ENCODE measurements around the gene GSN. TPM values are rescaled to one million over a fixed set of nuclear protein-coding genes. Genes with fewer than 3 reads are reported as not detected.

The GSN gene
- total RNA-seq, 3 donors from 2014 or later = 1.3 to 2.0 (median 1.9) TPM

DNA sequence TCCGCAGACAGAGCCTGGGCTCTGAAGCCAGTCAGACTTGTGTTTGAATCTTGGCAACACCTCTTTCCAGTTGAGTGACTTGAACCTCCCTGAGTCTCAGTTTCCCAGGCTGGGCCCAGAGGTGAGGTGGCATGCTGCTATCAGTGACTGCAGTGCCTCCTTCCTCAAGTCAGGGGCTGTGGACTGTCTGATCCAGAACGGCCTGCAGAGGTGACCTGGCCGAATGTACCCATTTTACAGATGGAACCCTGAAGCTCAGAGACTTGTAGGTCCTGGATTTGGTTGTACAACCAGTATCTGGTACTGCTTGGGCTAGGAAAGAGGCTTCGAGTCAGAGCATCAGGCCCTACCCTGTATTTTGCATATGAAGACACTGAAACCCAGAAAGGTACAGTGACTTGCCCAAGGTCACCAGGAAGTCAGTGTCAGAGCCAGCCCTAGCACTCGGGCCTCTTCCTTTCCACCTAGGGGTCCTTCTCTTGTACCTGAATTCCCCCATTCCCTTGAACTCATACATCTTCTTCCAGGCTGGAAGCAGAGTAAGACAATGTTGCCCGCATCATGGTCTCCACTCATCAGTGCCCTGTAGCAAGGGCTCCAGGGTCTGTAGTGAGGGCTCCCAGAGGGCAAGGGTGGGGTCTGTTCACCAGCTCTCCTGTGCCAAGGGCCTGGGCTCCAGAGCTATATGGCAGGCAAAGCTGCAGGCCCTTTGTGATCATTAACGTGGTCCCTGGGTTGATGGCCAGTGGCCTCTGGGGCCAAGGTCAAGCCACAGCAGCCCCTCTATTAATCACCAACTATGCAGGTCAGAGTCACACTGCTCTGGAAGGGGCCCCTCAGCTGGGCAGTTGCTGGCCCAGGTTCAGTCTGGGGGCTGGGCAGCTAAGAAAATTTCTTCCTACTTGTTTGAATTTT lies 28.5 kb downstream of the GSN start:
- DNase-seq (no peak), ATAC-seq (no peak)
- Mint-ChIP-seq H3K4me1 (ENCODE audit: low read depth) (peaks cover 17% of the 10 kb centered on the region), H3K4me3 (no peak overlapping the region), H3K9me3 (no peaks in the 10 kb centered on the region), H3K36me3 (ENCODE audit: insufficient read depth) (no peaks in the 10 kb centered on the region), H3K27me3 (ENCODE audit: low read depth) (peaks cover 12% of the 10 kb centered on the region)

DNA sequence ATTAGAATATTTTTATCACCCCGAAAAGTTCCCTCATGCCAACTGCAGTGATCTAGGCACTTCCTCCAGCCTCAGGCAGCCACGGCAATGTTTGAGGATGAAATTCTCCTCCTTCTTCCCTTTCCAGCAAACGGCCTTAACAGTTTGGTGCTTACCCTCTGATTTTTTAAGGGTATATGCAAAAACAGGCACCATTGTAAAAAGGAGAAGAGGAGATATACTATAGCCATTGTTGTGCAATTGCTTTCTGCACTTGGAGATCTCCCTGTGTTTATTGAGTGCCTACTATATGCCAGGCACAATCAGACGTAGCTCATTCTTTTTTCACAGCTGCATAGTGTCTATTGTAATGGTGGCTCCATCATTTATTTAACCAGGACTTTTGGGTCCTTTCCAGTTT lies 29.4 kb downstream of the GSN start:
- H3K4me3 Mint-ChIP-seq = no peak overlapping the region

DNA sequence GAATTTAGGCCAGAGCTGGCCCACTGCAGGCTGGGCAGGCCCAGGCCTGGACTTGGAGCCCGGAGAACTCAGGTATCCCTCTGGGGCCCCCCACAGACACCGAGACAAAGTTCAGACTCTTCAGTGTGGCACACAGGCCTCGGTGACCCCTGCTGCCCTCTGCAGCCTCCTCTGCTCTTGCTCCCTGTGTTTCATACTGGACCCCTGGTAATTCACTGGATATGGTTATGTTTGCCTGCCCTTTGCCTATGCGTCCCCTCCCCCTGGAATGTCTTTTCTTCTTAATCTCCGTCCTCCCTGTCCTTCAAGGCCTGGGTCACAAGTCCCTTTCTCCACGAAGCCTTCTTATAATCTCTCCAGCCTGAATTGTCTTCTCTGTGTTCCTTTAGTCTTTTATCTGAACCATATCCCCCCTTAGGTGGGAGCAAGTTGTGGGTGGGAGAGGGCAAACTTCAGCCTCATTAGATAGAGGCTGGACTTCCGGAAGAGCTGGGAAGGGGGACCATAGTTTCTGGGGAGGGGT lies 30.1 kb downstream of the GSN start:
- no peak for DNase-seq
- Mint-ChIP-seq H3K27me3 (ENCODE audit: low read depth) (peaks cover 12% of the 10 kb centered on the region), H3K4me3 (no peak overlapping the region), H3K4me1 (ENCODE audit: low read depth) (peaks cover 17% of the 10 kb centered on the region), H3K9me3 (no peaks in the 10 kb centered on the region), H3K36me3 (ENCODE audit: insufficient read depth) (no peaks in the 10 kb centered on the region)
- ATAC-seq = no peak

More for the DNA sequence above, 29.4 kb downstream of the GSN start:
- Mint-ChIP-seq H3K4me1 (ENCODE audit: low read depth) (peaks cover 17% of the 10 kb centered on the region), H3K36me3 (ENCODE audit: insufficient read depth) (no peaks in the 10 kb centered on the region), H3K27me3 (ENCODE audit: low read depth) (peaks cover 12% of the 10 kb centered on the region), H3K9me3 (no peaks in the 10 kb centered on the region)
- no peak for ATAC-seq
- DNase-seq = no peak

DNA sequence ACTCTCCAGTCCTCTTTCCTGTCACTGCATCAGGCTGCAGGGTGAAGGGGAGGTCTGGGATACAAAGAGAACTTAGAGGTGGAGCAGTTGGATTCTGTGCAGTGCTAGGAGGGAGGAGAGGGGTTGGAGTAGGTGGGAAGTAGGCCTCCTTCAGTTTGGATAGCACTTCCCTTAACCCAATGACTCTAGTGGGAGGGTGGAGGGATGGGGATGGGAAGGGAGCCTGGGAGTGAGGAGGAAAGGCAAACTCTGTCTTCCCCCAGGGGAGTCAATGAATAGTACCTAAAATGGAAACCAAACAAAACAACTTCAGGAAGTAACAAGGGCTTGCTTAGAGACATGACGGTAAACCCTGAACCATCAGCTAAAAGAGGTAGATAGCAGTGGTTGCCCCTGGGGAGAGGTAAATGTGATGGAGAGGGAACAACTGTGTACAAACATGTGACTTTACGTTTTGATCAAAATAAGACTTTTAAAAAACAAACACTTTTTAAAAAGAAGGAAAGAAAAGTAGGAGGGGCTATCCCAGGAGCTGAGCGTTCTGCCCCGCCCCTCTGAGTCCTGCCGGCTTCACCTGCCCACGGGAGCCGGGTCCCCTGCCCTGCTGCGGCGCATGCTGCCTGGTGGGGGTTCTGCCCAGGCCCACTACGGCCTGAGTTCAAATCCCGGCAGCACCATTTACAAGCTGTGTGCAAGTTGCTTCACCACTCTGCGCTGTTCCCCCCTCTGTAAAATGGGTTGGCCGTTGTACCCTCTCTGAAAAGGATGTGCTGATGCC lies 30.9 kb downstream of the GSN start:
- peak overlapping the region; percentile 66 for H3K4me3 Mint-ChIP-seq
- no peak for DNase-seq
- H3K9me3 Mint-ChIP-seq = no peaks in the 10 kb centered on the region
- peaks cover 17% of the 10 kb centered on the region for H3K4me1 Mint-ChIP-seq (ENCODE audit: low read depth)
- no peaks in the 10 kb centered on the region for H3K36me3 Mint-ChIP-seq (ENCODE audit: insufficient read depth)
- H3K27me3 Mint-ChIP-seq (ENCODE audit: low read depth) = peaks cover 12% of the 10 kb centered on the region
- ATAC-seq = peak; percentile 4 to 22

DNA sequence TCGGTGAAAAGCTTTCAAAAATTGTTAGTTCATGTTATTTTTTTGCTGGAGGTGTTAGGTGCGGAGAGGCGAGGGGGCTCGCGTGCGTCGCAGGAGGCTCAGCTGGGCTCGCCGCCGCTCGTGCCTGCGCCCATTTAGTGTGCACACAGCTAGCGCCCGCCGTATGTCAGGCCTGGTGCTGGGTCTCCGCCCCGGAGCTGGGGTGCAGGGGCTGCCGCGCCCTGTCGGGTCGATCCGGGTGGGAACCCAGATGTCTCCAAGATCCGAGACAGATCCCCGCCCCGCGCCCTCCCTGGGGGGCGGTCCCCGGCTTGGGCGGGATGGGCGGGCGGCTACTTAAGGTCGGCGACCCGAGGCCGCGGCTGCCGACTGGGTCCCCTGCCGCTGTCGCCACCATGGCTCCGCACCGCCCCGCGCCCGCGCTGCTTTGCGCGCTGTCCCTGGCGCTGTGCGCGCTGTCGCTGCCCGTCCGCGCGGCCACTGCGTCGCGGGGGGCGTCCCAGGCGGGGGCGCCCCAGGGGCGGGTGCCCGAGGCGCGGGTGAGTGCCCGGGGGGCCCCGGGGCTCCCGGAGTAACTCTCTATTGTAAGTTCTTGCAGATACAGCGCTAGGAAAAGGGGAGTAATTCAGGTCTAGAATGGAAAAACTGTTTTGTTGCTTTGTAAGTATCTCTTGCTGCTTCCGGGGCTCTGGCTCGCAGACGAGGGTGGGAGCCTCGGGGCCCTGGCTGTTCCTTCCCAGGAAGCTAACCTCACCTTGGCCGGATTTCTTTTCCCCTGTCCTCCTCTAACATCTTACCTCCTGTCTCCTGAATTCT lies 31.7 kb downstream of the GSN start:
- H3K4me3 Mint-ChIP-seq = peak overlapping the region; percentile 79
- H3K9me3 Mint-ChIP-seq = no peaks in the 10 kb centered on the region
- H3K4me1 Mint-ChIP-seq (ENCODE audit: low read depth) = peaks cover 17% of the 10 kb centered on the region
- H3K27me3 Mint-ChIP-seq (ENCODE audit: low read depth) = peaks cover 12% of the 10 kb centered on the region
- ATAC-seq (peak; percentile 78 to 83), DNase-seq (no peak)
- H3K36me3 Mint-ChIP-seq (ENCODE audit: insufficient read depth) = no peaks in the 10 kb centered on the region

DNA sequence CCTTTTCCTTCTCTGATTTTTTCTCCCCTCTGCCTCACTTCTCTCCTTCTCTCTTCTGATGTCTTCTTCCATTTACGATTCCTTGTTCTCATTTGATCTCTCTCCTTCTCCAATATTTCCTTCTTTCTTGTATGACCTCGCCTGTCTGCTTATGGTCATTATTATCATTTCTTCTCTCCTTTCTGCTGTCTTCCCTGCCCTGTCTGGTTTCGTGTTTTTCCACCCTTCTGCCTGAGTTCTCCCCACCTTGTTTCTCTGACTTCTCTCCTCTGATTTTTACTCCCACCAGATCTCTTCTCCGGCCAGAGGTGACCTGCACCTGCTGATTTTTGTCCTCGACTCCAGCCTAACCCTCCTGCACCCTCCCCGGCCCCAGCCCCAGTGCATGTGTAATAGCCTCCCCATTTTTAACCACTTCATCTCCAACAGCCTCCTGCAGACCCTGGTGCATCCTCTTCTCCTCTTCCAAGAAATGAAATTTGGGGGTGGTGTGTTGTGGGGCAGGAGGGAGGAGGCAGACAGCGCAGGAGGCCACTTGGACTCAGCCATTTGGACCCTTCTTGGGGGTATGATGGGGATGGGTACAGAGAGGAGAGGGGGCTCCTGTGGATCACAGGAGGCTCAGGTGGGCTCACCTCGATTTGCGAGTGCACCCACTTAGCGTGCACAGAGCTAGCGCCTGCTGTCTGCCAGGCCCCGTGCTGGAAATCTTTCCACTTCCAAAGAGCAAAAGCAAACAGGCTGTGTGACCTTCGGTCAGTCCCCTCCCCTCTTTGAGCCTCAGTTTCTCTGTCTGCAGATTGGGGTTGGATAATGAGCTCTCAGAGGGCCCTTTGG lies 32.5 kb downstream of the GSN start:
- Mint-ChIP-seq H3K4me1 (ENCODE audit: low read depth) (peaks cover 17% of the 10 kb centered on the region), H3K27me3 (ENCODE audit: low read depth) (peaks cover 12% of the 10 kb centered on the region), H3K36me3 (ENCODE audit: insufficient read depth) (no peaks in the 10 kb centered on the region), H3K4me3 (peak overlapping the region; percentile 79), H3K9me3 (no peaks in the 10 kb centered on the region)
- ATAC-seq (no peak), DNase-seq (no peak)

DNA sequence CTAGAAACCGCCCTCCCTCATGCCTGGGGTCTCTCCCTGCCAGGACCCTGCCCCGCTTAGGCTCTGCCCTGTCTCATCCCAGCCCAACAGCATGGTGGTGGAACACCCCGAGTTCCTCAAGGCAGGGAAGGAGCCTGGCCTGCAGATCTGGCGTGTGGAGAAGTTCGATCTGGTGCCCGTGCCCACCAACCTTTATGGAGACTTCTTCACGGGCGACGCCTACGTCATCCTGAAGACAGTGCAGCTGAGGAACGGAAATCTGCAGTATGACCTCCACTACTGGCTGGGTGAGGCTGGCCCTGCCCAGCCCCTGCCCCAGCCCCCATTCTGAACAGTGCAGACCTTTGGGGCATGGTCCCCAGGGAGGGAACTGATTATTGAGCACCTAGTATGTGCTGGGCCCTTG lies 33.9 kb downstream of the GSN start:
- no peaks in the 10 kb centered on the region for H3K36me3 Mint-ChIP-seq (ENCODE audit: insufficient read depth)
- no peak for DNase-seq
- no peaks in the 10 kb centered on the region for H3K9me3 Mint-ChIP-seq
- ATAC-seq = no peak
- H3K4me3 Mint-ChIP-seq = no peak overlapping the region
- peaks cover 17% of the 10 kb centered on the region for H3K4me1 Mint-ChIP-seq (ENCODE audit: low read depth)
- peaks cover 12% of the 10 kb centered on the region for H3K27me3 Mint-ChIP-seq (ENCODE audit: low read depth)

DNA sequence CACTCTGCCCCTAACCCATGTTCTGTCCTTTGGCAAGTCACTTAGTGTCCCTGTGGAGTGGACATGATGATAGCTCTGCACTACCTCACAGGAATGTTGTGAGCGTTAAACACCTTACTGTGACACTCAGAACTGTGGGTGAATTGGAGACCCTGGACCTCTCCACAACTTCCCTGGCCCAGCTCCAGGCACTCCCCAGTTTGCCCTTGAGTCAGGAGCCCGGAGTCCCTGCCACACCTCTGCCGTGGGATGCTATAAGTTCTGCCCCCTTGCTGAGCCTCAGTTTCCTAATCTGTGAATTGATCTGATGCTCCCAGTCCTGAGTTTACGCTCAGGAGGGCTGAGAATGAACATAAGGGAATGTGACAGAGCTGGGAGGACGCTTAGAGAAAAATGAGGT lies 34.4 kb downstream of the GSN start:
- H3K4me1 Mint-ChIP-seq (ENCODE audit: low read depth) = peaks cover 17% of the 10 kb centered on the region
- ATAC-seq (no peak), DNase-seq (no peak)
- H3K27me3 Mint-ChIP-seq (ENCODE audit: low read depth) = peaks cover 12% of the 10 kb centered on the region
- no peak overlapping the region for H3K4me3 Mint-ChIP-seq
- no peaks in the 10 kb centered on the region for H3K9me3 Mint-ChIP-seq
- H3K36me3 Mint-ChIP-seq (ENCODE audit: insufficient read depth) = no peaks in the 10 kb centered on the region

DNA sequence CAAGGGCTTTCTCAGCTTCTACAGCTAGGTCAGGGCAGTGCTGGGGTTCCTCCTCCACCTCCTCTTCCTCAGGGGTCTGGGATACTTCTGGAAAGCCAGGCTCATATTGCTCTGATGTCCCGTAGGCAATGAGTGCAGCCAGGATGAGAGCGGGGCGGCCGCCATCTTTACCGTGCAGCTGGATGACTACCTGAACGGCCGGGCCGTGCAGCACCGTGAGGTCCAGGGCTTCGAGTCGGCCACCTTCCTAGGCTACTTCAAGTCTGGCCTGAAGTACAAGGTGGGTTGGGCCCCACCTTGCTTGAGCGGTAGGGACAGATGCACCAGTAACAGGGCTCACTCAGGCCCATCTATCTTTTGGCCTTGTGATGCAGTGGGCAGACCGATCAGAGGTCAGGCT lies 34.8 kb downstream of the GSN start:
- Mint-ChIP-seq H3K4me3 (no peak overlapping the region), H3K4me1 (ENCODE audit: low read depth) (peaks cover 17% of the 10 kb centered on the region), H3K36me3 (ENCODE audit: insufficient read depth) (no peaks in the 10 kb centered on the region), H3K27me3 (ENCODE audit: low read depth) (peaks cover 12% of the 10 kb centered on the region), H3K9me3 (no peaks in the 10 kb centered on the region)
- DNase-seq (no peak), ATAC-seq (no peak)

DNA sequence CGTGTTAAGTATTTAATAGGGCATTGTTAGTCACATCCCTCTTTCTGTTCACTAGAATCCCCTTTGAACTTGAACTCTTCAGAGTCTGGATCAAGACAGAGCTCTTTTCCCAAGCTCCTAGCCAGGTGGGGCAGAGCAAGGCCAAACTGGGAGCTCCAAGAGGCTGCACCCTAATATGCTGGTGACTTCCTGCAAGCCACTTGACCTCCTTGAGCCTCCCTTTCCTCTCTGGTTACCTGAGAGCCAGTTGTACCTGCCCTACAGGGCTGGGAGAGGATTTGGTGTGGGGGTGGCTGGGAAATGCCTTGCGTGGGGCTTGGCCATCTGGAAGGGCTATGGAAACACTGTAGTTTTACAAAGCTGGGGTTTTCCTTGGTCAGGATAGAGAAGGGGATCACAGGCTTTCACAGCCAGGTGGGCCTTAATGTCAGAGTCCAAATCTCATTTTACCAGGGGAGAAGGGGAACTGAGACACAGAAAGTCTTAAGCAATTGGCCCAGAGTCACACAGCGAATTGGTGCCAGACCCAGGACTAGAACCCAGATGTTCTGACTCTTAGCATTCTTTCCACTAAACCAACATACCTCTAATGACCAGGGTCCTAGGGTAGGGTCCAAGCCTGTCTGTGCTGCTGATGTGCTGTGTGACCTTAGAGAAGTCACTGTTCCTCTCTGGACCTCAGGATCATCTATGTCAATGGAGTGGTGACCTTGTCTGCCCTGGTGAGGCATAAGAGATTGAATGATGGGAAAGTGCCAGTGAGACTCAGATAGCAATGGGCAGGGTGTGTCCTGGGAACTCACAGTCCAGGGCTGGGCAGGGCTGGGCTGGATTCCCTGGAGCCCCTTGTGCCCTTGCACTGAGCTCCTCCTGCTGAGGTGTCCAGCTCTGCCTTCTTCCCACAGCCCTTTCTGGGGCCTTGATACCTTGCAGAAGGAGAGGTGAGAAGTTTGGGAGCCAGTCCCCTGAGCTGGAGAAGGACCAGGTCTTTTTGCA lies 35.8 kb downstream of the GSN start:
- Mint-ChIP-seq H3K4me1 (ENCODE audit: low read depth) (peaks cover 13% of the 10 kb centered on the region), H3K27me3 (ENCODE audit: low read depth) (peaks cover 11% of the 10 kb centered on the region)
- no peak for DNase-seq

DNA sequence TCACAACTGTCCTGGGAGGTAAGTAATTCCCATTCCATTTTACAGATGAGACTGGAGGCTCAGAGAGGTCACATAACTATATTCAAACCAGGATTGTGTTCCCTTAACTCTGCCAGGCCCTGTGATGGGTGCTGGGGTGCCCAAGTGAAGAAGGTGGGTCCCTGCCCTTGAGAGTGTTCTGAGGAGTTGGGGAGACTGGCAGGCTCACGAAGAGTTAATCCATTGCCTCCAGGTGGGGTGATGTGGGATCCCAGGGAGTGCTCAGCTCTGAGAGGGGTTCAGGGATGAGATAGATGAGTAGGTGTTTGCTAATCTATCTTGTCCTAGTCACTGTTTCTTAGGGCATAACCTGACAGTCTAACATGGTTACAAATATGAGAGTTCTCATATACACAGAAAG lies 36.7 kb downstream of the GSN start:
- Mint-ChIP-seq H3K9me3 (no peaks in the 10 kb centered on the region), H3K36me3 (ENCODE audit: insufficient read depth) (peaks cover under 1% of the 10 kb centered on the region), H3K4me3 (no peak overlapping the region), H3K27me3 (ENCODE audit: low read depth) (peaks cover 9% of the 10 kb centered on the region), H3K4me1 (ENCODE audit: low read depth) (peaks cover 7% of the 10 kb centered on the region)
- no peak for ATAC-seq
- no peak for DNase-seq

More for the DNA sequence above, 35.8 kb downstream of the GSN start:
- no peaks in the 10 kb centered on the region for H3K36me3 Mint-ChIP-seq (ENCODE audit: insufficient read depth)
- no peak for ATAC-seq
- no peaks in the 10 kb centered on the region for H3K9me3 Mint-ChIP-seq
- H3K4me3 Mint-ChIP-seq = no peak overlapping the region

DNA sequence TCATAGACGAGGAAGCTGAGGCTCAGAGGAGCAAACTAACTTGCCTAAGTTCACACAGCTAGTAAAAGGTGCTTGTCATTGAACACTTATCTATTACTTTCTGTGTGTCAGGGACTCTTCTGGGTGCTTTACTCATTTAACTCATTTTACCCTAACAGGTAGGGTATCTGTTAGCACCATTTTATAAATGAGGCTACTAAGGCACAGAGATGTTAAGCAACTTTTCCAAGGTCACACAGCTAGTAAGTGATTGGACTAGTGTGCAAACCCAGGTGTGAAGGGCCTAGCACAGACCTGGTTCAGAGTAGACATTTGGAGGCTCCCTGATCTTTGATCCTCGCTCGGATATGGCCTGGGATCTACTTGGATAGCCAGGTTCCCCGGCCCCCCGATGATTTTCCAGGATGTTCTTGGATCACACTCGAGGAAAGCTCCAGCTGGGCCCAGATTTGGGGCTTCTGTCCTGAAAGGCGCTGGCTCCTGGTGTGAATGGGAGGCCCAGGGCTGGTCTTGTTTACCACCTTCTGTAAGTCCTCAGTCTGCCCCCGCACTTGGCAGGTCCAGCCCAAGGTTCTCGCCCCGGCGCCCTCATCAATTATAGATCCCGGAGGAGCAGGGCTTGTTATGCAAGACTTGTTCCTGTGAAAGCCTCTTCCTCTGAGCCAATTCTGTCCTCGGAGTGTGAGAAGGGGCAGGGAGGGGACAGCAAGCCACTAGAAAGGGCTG lies 37.5 kb downstream of the GSN start:
- DNase-seq (no peak), ATAC-seq (no peak)
- H3K27me3 Mint-ChIP-seq (ENCODE audit: low read depth) = peaks cover 3% of the 10 kb centered on the region
- H3K4me1 Mint-ChIP-seq (ENCODE audit: low read depth) = peaks cover 2% of the 10 kb centered on the region
- peaks cover 4% of the 10 kb centered on the region for H3K36me3 Mint-ChIP-seq (ENCODE audit: insufficient read depth)
- H3K9me3 Mint-ChIP-seq = no peaks in the 10 kb centered on the region
- H3K4me3 Mint-ChIP-seq = no peak overlapping the region

Measured in activated T-cell treated with anti-CD3 and anti-CD28 coated beads, Interleukin-2, amount 50 U/mL, for 4 hours (primary cell).